Large intestine (tissue), 3 donors: ENCODE measurements around the gene THSD7B. TPM values are rescaled to one million over a fixed set of nuclear protein-coding genes. Genes with fewer than 3 reads are reported as not detected.

ENCODE experiments used
- DNase-seq, 2 donors: peaks; one replicate each; pipeline versions ENCODE4 v3.0.0 to v3.0.0-alpha.2; 2013
- H3K27ac ChIP-seq: one replicate; pipeline ENCODE4 v1.5.1; 2013; ENCODE audit warnings: low read length
- H3K27me3 ChIP-seq: 2 replicates; pipeline ENCODE4 v1.6.1; 2013; ENCODE audit warnings: low read length; ENCODE audit not compliant: control insufficient read depth, insufficient read depth
- H3K36me3 ChIP-seq: 2 replicates; pipeline ENCODE4 v1.6.1; 2013; ENCODE audit warnings: low read length; ENCODE audit not compliant: control insufficient read depth, insufficient read depth
- H3K4me1 ChIP-seq: one replicate; pipeline ENCODE4 v1.6.1; 2013; ENCODE audit warnings: low read length; ENCODE audit not compliant: control insufficient read depth, insufficient read depth
- H3K4me3 ChIP-seq: one replicate; pipeline ENCODE4 v1.5.1; 2013; ENCODE audit warnings: low read length
- H3K9me3 ChIP-seq: one replicate; pipeline ENCODE4 v1.6.1; 2013; ENCODE audit warnings: mild to moderate bottlenecking, low read depth, low read length, moderate library complexity; ENCODE audit not compliant: control insufficient read depth
- WGBS: methylation state at CpG from one replicate; pipeline ENCODE4 v1.1.5; 2013; ENCODE audit warnings: low lambda C conversion rate; ENCODE audit not compliant: insufficient coverage; 5-methylcytosine and 5-hydroxymethylcytosine counted together
- polyA plus RNA-seq: library from polyadenylated mRNA; unstranded; fragments of 120-200 nt; gene quantifications from one replicate; pipeline ENCODE4 v1.2.1, GENCODE V29; 2013

THSD7B gene
- polyA plus RNA-seq, 1 donor = 2.2 TPM

GRCh38 chr2:137187216-137187615 lies 421.9 kb downstream of the THSD7B start:
- Histone ChIP-seq H3K4me1 (peaks cover 21% of the 10 kb centered on the region), H3K27ac (no peak overlapping the region), H3K9me3 (no peaks in the 10 kb centered on the region), H3K4me3 (no peak overlapping the region), H3K36me3 (no peaks in the 10 kb centered on the region), H3K27me3 (no peaks in the 10 kb centered on the region)
- no CpG with 5 or more reads among the region's 2 CpGs for WGBS
- DNase-seq = no peak

GRCh38 chr2:137190411-137191195 lies 425.3 kb downstream of the THSD7B start:
- Histone ChIP-seq H3K27ac (peak overlapping the region; percentile 71), H3K9me3 (no peaks in the 10 kb centered on the region), H3K4me3 (no peak overlapping the region), H3K4me1 (peaks cover 23% of the 10 kb centered on the region), H3K27me3 (no peaks in the 10 kb centered on the region), H3K36me3 (no peaks in the 10 kb centered on the region)
- WGBS = no CpG with 5 or more reads among the region's 13 CpGs
- peak; percentile 73 to 84 for DNase-seq

- no peaks in the 10 kb centered on the region for H3K27me3 ChIP-seq
- no peak overlapping the region for H3K27ac ChIP-seq
- peak; percentile 31 to 63 for DNase-seq
- no peak overlapping the region for H3K4me3 ChIP-seq
- no peaks in the 10 kb centered on the region for H3K36me3 ChIP-seq
- H3K4me1 ChIP-seq = peaks cover 23% of the 10 kb centered on the region
- H3K9me3 ChIP-seq = no peaks in the 10 kb centered on the region
- WGBS = no CpG with 5 or more reads among the region's 6 CpGs
Observed at GRCh38 chr2:137192366-137193310, 427.3 kb downstream of the THSD7B start.

DNA sequence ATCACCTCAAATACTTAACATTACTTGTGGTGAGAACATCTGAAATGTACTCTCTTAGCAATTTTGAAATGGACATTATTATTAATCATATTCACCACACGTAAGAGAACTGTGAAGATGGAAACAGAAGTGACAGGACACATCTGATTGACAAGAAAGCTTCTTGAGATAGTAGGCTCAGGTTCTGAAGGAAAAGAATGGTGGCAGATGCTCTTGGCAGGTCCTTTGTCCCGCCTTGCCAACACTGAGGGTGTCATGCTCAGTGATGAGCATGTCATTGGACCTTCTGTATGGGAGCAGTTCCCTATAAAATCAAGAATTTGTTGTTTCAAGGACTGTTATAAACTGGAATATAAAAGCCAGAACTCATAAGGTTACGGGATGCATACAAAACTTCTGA lies 428.1 kb downstream of the THSD7B start:
- H3K4me1 ChIP-seq = peaks cover 23% of the 10 kb centered on the region
- no peaks in the 10 kb centered on the region for H3K36me3 ChIP-seq
- no peak overlapping the region for H3K4me3 ChIP-seq
- WGBS = no CpG with 5 or more reads among the region's 3 CpGs
- DNase-seq = no peak
- H3K27ac ChIP-seq = no peak overlapping the region
- H3K27me3 ChIP-seq = no peaks in the 10 kb centered on the region
- no peaks in the 10 kb centered on the region for H3K9me3 ChIP-seq

DNA sequence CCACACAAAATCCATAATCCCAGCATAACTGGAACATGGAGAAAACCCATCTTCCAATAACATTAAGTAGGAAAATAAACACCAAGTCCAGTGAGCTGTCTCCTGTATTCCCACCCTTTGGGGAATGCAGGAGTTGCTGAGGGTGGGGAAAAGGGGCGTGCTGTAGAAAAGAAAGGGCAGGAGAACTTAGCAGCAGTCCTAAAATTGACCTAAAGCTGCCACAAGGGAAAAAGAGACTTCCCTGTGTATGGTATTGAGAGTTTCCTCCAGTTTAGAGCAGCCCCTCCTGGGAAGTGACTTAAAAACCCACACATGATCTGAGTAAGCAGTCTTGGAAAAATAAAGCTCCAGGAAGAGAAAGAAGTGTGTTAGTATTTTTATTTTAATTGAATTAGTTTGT lies 428.8 kb downstream of the THSD7B start:
- no peak overlapping the region for H3K27ac ChIP-seq
- DNase-seq = no peak
- H3K4me1 ChIP-seq = peaks cover 23% of the 10 kb centered on the region
- no peaks in the 10 kb centered on the region for H3K27me3 ChIP-seq
- 20% methylated on average over 1 of the region's 1 CpG for WGBS
- no peaks in the 10 kb centered on the region for H3K9me3 ChIP-seq
- H3K4me3 ChIP-seq = no peak overlapping the region
- no peaks in the 10 kb centered on the region for H3K36me3 ChIP-seq

DNA sequence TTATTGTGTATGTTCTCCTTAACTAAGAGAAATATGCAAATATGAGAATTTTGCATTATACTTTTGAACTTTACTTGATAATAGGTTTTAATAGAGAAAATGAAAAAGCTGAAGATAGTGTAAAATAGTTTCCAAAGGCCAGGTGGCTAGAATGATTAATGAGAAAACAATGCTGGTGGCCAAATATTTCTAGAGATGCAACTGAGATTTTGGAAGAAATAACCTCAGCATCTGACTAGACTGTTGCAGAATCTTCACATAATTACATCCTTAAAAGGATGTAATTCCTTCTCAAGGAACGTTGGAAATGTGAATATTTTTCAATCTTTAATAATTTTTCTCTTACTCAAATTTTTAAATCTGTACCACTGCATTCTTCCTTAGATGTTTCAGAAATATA lies 434.4 kb downstream of the THSD7B start:
- Histone ChIP-seq H3K27ac (no peak overlapping the region), H3K36me3 (no peaks in the 10 kb centered on the region), H3K4me3 (no peak overlapping the region), H3K27me3 (no peaks in the 10 kb centered on the region), H3K9me3 (no peaks in the 10 kb centered on the region), H3K4me1 (peaks cover 5% of the 10 kb centered on the region)
- 67% methylated on average over 1 of the region's 1 CpG for WGBS
- no peak for DNase-seq

- whole genome bisulfite sequencing = no CpG with 5 or more reads among the region's 4 CpGs
- no peaks in the 10 kb centered on the region for H3K27me3 ChIP-seq
- no peaks in the 10 kb centered on the region for H3K9me3 ChIP-seq
- H3K36me3 ChIP-seq = no peaks in the 10 kb centered on the region
- no peak overlapping the region for H3K4me3 ChIP-seq
- DNase-seq = peak in 1 of 2 donors; percentile 19
- H3K27ac ChIP-seq = no peak overlapping the region
- peaks cover 7% of the 10 kb centered on the region for H3K4me1 ChIP-seq
Observed at GRCh38 chr2:137202318-137202717, 437.0 kb downstream of the THSD7B start.

GRCh38 chr2:137205324-137205723 lies 440.0 kb downstream of the THSD7B start:
- WGBS = 100% methylated on average over 2 of the region's 3 CpGs
- DNase-seq = no peak
- Histone ChIP-seq H3K36me3 (no peaks in the 10 kb centered on the region), H3K4me3 (no peak overlapping the region), H3K27me3 (no peaks in the 10 kb centered on the region), H3K27ac (no peak overlapping the region), H3K4me1 (peaks cover 16% of the 10 kb centered on the region), H3K9me3 (no peaks in the 10 kb centered on the region)

DNA sequence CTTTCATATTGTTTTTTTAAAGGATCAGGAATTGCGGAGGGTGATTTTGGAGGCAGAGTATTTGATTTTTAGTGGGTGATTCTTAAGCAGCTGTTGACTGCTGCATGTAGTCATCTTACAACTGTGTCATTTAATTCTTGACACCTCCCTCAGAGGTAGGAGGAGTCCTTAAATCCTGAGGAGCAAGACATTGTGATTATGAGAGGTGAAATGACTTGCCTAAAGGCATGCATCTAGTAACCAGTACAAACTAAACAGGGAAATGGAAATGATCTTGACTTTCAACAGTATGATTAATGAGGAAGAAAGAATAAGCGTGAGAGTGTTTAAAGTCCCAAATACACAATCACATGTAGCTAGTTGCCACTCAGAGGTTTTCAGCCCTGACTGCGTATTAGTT lies 440.7 kb downstream of the THSD7B start:
- no peak overlapping the region for H3K27ac ChIP-seq
- peaks cover 16% of the 10 kb centered on the region for H3K4me1 ChIP-seq
- no peaks in the 10 kb centered on the region for H3K27me3 ChIP-seq
- 92% methylated on average over 2 of the region's 3 CpGs for WGBS
- no peak for DNase-seq
- H3K4me3 ChIP-seq = no peak overlapping the region
- H3K36me3 ChIP-seq = no peaks in the 10 kb centered on the region
- no peaks in the 10 kb centered on the region for H3K9me3 ChIP-seq

DNA sequence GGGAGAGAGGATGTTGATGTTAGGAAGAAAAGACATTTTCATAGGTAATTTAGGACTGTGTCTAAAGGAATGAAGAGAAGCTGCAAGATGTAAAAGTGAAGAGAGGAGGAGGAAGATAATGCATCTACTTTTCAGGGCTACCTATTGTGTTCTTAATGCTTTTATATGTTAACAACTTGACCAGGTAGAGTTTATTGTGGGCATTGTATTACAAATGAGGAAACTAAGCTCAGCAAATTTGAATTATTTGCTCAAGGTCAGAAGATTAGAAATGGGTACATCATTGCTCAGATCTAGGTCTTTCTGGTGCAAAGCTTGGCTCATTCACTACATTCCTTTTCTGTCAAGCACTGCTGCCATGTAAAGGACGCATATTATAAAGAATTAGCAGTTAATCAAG lies 441.7 kb downstream of the THSD7B start:
- H3K4me1 ChIP-seq = peaks cover 16% of the 10 kb centered on the region
- no peak overlapping the region for H3K4me3 ChIP-seq
- no peak for DNase-seq
- H3K9me3 ChIP-seq = no peaks in the 10 kb centered on the region
- WGBS = no CpG with 5 or more reads among the region's 1 CpG
- H3K27me3 ChIP-seq = no peaks in the 10 kb centered on the region
- no peak overlapping the region for H3K27ac ChIP-seq
- no peaks in the 10 kb centered on the region for H3K36me3 ChIP-seq
